ENCODE data around the gene YIF1A.

- TF ChIP-seq SP1 (IDR thresholded peaks at IDR 0.05): no peak
- no peak for TF ChIP-seq CTCF (IDR thresholded peaks at IDR 0.05; ENCODE audit: low read depth, low read length, missing input control)
Measured at GRCh38 chr11:66238786-66239413, 50.0 kb downstream of the YIF1A start.
